Tibial nerve (tissue), 4 donors: ENCODE results near the gene TMPRSS11B. TPM values are rescaled to one million over a fixed set of nuclear protein-coding genes. Genes with fewer than 3 reads are reported as not detected.
"Not testable (repeated sequence)": the region's sequence is repeated elsewhere in the genome, so short reads cannot be mapped to it uniquely, and the experiment has no call there.

Source experiments
- DNase-seq, 2 donors: peaks; one replicate each; pipeline ENCODE4 v3.0.0-alpha.2; 2019; ENCODE audit warnings: low spot score in 2 of 2
- H3K27ac ChIP-seq, 4 donors: fragments of 200-600 bp; sonication (generic) in 3 of 4; one replicate each; pipeline ENCODE4 v1.5.1; 2017 to 2019; ENCODE audit warnings: mild to moderate bottlenecking in 1 of 4
- H3K27me3 ChIP-seq, 2 donors: fragments of 200-600 bp; sonication (generic) in 1 of 2; one replicate each; pipeline versions ENCODE4 v1.5.1 to v1.6.0; 2017 to 2019
- H3K36me3 ChIP-seq, 3 donors: fragments of 200-600 bp; sonication (generic); one replicate each; pipeline ENCODE4 v1.5.1; 2018 to 2019
- H3K4me1 ChIP-seq, 4 donors: fragments of 200-600 bp; sonication (generic) in 3 of 4; one replicate each; pipeline ENCODE4 v1.5.1; 2017 to 2019
- H3K4me3 ChIP-seq, 4 donors: fragments of 200-600 bp; sonication (generic) in 3 of 4; one replicate each; pipeline ENCODE4 v1.5.1; 2017 to 2019; ENCODE audit warnings: mild to moderate bottlenecking in 1 of 4, moderate library complexity in 1 of 4
- H3K9me3 ChIP-seq, 4 donors: fragments of 200-600 bp; sonication (generic) in 3 of 4; one replicate each; pipeline ENCODE4 v1.5.1; 2017 to 2019
- EP300 ChIP-seq, 2 donors: sonication (generic); formaldehyde crosslinking; IDR thresholded peaks; one replicate each; pipeline ENCODE4 v1.6.1; 2017; ENCODE audit warnings: antibody characterized with exemption in 2 of 2, mild to moderate bottlenecking in 1 of 2
- POLR2A ChIP-seq, 2 donors: fragments of 450-650 bp; IDR thresholded peaks; one replicate each; pipeline ENCODE4 v1.6.1; 2017; ENCODE audit warnings: antibody characterized with exemption in 2 of 2, mild to moderate bottlenecking in 2 of 2, moderate library complexity in 2 of 2
- WGBS, 2 donors: methylation state at CpG; one replicate each; pipeline ENCODE4 v1.1.5; 2018; 5-methylcytosine and 5-hydroxymethylcytosine counted together
- total RNA-seq, 4 donors: library from RNA; depleted of rRNA; stranded (reverse); fragments of >200 nt; gene quantifications; one replicate each; pipeline ENCODE4 v1.1.0, GENCODE V29; 2016
- TF ChIP-seq, protein P1 (sequence below), 5 experiments: fragments of 200-600 bp in 3 of 5; fragments of 450-650 bp in 2 of 5; sonication (generic) in 3 of 5; IDR thresholded peaks; one replicate each; pipeline ENCODE4 v1.5.1; 2016 to 2019; ENCODE audit warnings: antibody characterized with exemption in 5 of 5, mild to moderate bottlenecking in 3 of 5, moderate library complexity in 2 of 5

TMPRSS11B gene
- total RNA-seq, 4 donors from 2014 or later: not detected

DNA sequence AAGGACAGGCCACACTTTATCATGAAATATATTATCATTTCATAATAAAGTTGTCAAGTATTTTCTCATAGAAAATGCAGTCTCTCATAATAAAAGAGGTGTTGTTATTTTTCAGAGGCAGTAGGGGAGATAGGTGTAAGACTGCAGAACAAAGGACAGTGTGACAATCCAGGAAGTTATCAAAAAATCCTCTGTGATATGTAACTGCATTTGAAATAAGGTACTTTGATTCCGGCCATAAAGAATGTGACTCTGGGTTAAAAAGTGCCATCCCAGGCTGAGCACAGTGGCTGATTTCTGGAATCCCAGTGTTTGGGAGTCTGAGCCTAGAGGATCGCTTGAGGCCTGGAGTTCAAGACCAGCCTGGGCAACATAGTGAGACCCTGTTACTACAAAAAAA is 37.6 kb upstream of the TMPRSS11B start:
- WGBS, 2 donors: 83 to 85% methylated on average over 2 of the region's 2 CpGs
- no peak for TF ChIP-seq POLR2A (IDR thresholded peaks at IDR 0.05)
- no peak for TF ChIP-seq EP300 (IDR thresholded peaks at IDR 0.05)
- TF ChIP-seq, protein P1, sequence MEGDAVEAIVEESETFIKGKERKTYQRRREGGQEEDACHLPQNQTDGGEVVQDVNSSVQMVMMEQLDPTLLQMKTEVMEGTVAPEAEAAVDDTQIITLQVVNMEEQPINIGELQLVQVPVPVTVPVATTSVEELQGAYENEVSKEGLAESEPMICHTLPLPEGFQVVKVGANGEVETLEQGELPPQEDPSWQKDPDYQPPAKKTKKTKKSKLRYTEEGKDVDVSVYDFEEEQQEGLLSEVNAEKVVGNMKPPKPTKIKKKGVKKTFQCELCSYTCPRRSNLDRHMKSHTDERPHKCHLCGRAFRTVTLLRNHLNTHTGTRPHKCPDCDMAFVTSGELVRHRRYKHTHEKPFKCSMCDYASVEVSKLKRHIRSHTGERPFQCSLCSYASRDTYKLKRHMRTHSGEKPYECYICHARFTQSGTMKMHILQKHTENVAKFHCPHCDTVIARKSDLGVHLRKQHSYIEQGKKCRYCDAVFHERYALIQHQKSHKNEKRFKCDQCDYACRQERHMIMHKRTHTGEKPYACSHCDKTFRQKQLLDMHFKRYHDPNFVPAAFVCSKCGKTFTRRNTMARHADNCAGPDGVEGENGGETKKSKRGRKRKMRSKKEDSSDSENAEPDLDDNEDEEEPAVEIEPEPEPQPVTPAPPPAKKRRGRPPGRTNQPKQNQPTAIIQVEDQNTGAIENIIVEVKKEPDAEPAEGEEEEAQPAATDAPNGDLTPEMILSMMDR (IDR thresholded peaks at IDR 0.05): no peak
- Histone ChIP-seq H3K4me1 (no peaks in the 10 kb centered on the region), H3K4me3 (no peak overlapping the region), H3K9me3 (no peaks in the 10 kb centered on the region), H3K27ac (no peak overlapping the region), H3K36me3 (no peaks in the 10 kb centered on the region), H3K27me3 (no peaks in the 10 kb centered on the region)
- DNase-seq: no peak

DNA sequence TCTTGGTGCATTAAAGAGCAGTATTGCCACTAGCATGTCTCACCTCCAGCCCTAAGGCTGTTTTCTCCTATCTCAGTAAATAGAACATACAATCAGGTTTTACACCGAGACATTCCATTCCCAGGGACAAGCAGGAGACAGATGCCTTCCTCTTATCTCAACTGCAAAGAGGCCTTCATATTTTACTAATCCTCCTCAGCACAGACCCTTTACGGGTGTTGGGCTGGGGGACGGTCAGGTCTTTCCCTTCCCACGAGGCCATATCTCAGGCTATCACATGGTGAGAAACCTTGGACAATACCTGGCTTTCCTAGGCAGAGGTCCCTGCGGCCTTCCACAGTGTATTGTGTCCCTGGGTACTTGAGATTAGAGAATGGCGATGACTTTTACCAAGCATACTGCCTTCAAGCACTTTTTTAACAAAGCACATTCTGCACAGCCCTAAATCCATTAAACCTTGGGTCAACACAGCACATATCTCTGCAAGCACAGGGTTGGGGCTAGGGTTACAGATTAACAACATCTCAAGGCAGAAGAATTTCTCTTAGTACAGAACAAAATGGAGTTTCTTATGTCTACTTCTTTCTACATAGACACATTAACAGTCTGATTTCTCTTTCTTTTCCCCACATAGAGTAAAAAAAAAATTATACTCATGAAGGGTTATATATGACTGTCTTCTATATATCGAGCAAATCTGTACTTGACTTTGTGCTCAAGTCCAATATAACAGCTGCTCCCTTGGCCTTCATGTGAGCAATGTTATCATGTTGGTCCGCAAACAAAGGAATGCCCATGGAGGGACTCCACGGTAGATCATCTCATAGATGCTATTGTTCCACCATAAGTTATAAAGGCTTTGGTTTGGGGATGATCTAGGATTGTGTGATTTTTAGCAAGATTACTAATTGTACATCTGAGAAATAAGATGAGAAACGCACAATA is 36.6 kb upstream of the TMPRSS11B start:
- not testable (repeated sequence) for H3K36me3 ChIP-seq, H3K9me3 ChIP-seq, H3K4me1 ChIP-seq, DNase-seq, H3K27ac ChIP-seq, H3K4me3 ChIP-seq, H3K27me3 ChIP-seq
- 82 to 84% methylated on average over 10 of the region's 10 CpGs for WGBS, 2 donors

DNA sequence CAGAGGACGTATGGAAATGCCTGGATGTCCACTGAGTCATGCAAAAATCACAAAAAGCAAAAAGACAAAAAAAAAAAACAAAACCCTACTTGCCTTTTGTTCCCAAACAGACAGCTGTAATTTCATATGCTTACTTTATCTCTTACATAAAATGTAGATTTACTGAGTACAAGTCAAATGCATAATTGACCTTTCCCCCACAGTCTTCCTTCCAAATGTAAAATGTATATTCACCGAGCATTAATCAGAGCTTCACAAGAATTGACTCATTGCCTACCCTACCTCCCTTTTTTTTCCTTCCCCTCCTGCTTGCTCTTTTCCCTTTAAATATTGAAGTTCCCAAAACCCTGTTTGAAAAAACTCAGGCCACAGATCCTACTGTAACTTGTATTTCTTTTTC is 32.5 kb upstream of the TMPRSS11B start:
- TF ChIP-seq POLR2A (IDR thresholded peaks at IDR 0.05) (no peak), EP300 (IDR thresholded peaks at IDR 0.05) (no peak)
- TF ChIP-seq, protein P1 (IDR thresholded peaks at IDR 0.05): no peak
- H3K27me3 ChIP-seq: no peaks in the 10 kb centered on the region
- no peak for DNase-seq
- no peaks in the 10 kb centered on the region for H3K36me3 ChIP-seq
- no peaks in the 10 kb centered on the region for H3K9me3 ChIP-seq
- H3K4me1 ChIP-seq: no peaks in the 10 kb centered on the region
- WGBS, 2 donors: 60 to 64% methylated on average over 2 of the region's 2 CpGs
- H3K27ac ChIP-seq: no peak overlapping the region
- no peak overlapping the region for H3K4me3 ChIP-seq

DNA sequence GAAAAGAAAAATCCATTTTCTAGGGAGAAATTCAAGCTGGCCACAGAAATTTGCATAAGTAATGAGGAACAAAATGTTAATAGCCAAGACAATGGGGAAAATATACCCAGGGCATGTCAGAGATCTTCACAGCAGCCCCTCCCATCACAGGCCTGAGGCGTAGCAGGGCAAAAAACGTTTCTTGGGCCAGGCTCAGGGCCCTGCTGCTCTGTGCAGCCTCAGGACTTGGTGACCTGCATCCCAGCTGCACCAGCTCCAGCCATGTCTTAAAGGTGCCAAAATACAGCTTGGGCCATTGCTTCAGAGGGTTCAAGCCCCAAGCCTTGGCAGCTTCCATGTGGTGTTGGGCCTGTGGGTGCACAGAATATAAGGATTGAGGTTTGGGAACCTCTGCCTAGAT is 32.1 kb upstream of the TMPRSS11B start:
- Histone ChIP-seq H3K27ac (no peak overlapping the region), H3K36me3 (no peaks in the 10 kb centered on the region), H3K4me1 (peaks cover 0 to 1% (median 0%) of the 10 kb centered on the region in 4 donors), H3K4me3 (no peak overlapping the region), H3K9me3 (no peaks in the 10 kb centered on the region), H3K27me3 (no peaks in the 10 kb centered on the region)
- 54 to 60% methylated on average over 2 of the region's 2 CpGs for whole genome bisulfite sequencing, 2 donors
- DNase-seq: no peak
- TF ChIP-seq EP300 (IDR thresholded peaks at IDR 0.05) (no peak), POLR2A (IDR thresholded peaks at IDR 0.05) (no peak)
- TF ChIP-seq, protein P1 (IDR thresholded peaks at IDR 0.05): no peak

DNA sequence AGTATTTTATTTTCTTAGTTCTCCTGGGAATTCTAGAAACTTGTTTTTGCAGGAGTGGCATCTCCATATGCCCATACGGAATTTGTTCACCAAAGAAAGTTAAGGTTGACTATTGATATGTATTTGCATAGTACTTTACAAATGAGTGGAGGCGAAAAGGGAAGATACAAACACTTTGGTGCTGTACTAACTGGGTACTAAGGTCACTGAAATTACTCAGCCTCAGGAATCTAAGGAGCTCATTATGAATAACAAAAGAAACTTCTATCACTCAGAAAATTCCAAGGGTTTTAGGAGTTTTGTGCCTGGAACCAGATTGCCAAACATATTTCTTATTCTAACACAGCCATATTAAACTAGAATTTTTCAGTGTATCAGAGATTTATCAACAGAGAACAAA is 27.4 kb upstream of the TMPRSS11B start:
- Histone ChIP-seq H3K36me3 (no peaks in the 10 kb centered on the region), H3K4me3 (no peak overlapping the region), H3K4me1 (peaks cover 0 to 7% (median 0%) of the 10 kb centered on the region in 4 donors), H3K27ac (no peak overlapping the region), H3K27me3 (no peaks in the 10 kb centered on the region), H3K9me3 (no peaks in the 10 kb centered on the region)
- no peak for DNase-seq
- TF ChIP-seq POLR2A (IDR thresholded peaks at IDR 0.05) (no peak), EP300 (IDR thresholded peaks at IDR 0.05) (no peak)
- TF ChIP-seq, protein P1 (IDR thresholded peaks at IDR 0.05): no peak
- 56 to 63% methylated on average over 2 of the region's 2 CpGs for WGBS, 2 donors
